IPS-15b (cell line): ENCODE measurements around the gene FBXO31.

ENCODE experiments used
- H3K27me3 ChIP-seq: one replicate; pipeline ENCODE4 v1.6.1; 2013; ENCODE audit warnings: low read length; ENCODE audit not compliant: control insufficient read depth, insufficient read depth
- H3K36me3 ChIP-seq: one replicate; pipeline ENCODE4 v1.6.1; 2013; ENCODE audit warnings: low read length; ENCODE audit not compliant: control insufficient read depth, insufficient read depth
- H3K4me1 ChIP-seq: one replicate; pipeline ENCODE4 v1.6.1; 2013; ENCODE audit warnings: mild to moderate bottlenecking, low read length; ENCODE audit not compliant: control insufficient read depth, insufficient read depth
- H3K4me3 ChIP-seq: one replicate; pipeline ENCODE4 v1.5.1; 2013; ENCODE audit warnings: low read depth, low read length
- H3K9ac ChIP-seq: one replicate; pipeline ENCODE4 v1.6.1; 2013; ENCODE audit warnings: low read depth, mild to moderate bottlenecking, low read length
- H3K9me3 ChIP-seq: one replicate; pipeline ENCODE4 v1.6.1; 2013; ENCODE audit warnings: mild to moderate bottlenecking, low read length; ENCODE audit not compliant: control insufficient read depth, insufficient read depth

FBXO31 gene

GRCh38 chr16:87383505-87384161 is at the start of gene FBXO31:
TSS of gene FBXO31 (minus strand) at chr16:87383776. CDS start at chr16:87383744, 32 bp downstream.
- H3K4me1 ChIP-seq = peaks cover 4% of the 10 kb centered on the region
- no peaks in the 10 kb centered on the region for H3K9me3 ChIP-seq
- H3K4me3 ChIP-seq = peak within 1 kb of the TSS; percentile 78
- H3K27me3 ChIP-seq = no peaks in the 10 kb centered on the region
- H3K9ac ChIP-seq = peak within 1 kb of the TSS; percentile 79
- H3K36me3 ChIP-seq = no peaks in the 10 kb centered on the region

- H3K9ac ChIP-seq = no peak overlapping the region
- peaks cover 7% of the 10 kb centered on the region for H3K36me3 ChIP-seq
- H3K4me3 ChIP-seq = no peak overlapping the region
- no peaks in the 10 kb centered on the region for H3K9me3 ChIP-seq
- no peaks in the 10 kb centered on the region for H3K27me3 ChIP-seq
- no peaks in the 10 kb centered on the region for H3K4me1 ChIP-seq
Observed at GRCh38 chr16:87432330-87432915, 48.8 kb upstream of the FBXO31 start.

GRCh38 chr16:87431926-87432325 is 48.4 kb upstream of the FBXO31 start:
- peaks cover 7% of the 10 kb centered on the region for H3K36me3 ChIP-seq
- H3K27me3 ChIP-seq = no peaks in the 10 kb centered on the region
- no peak overlapping the region for H3K9ac ChIP-seq
- H3K4me1 ChIP-seq = peaks cover 2% of the 10 kb centered on the region
- no peak overlapping the region for H3K4me3 ChIP-seq
- H3K9me3 ChIP-seq = no peaks in the 10 kb centered on the region

GRCh38 chr16:87426423-87427215 is 43.0 kb upstream of the FBXO31 start:
- H3K36me3 ChIP-seq = peaks cover 7% of the 10 kb centered on the region
- H3K27me3 ChIP-seq = no peaks in the 10 kb centered on the region
- H3K9me3 ChIP-seq = no peaks in the 10 kb centered on the region
- peaks cover 8% of the 10 kb centered on the region for H3K4me1 ChIP-seq
- H3K9ac ChIP-seq = peak overlapping the region; percentile 26
- H3K4me3 ChIP-seq = no peak overlapping the region

- H3K4me3 ChIP-seq = no peak overlapping the region
- no peak overlapping the region for H3K9ac ChIP-seq
- peaks cover 8% of the 10 kb centered on the region for H3K4me1 ChIP-seq
- H3K27me3 ChIP-seq = no peaks in the 10 kb centered on the region
- H3K36me3 ChIP-seq = peaks cover 7% of the 10 kb centered on the region
- H3K9me3 ChIP-seq = no peaks in the 10 kb centered on the region
Observed at GRCh38 chr16:87425941-87426340, 42.4 kb upstream of the FBXO31 start.

- H3K36me3 ChIP-seq = peaks cover 17% of the 10 kb centered on the region
- peaks cover 8% of the 10 kb centered on the region for H3K4me1 ChIP-seq
- H3K4me3 ChIP-seq = no peak overlapping the region
- no peak overlapping the region for H3K9ac ChIP-seq
- H3K27me3 ChIP-seq = no peaks in the 10 kb centered on the region
- no peaks in the 10 kb centered on the region for H3K9me3 ChIP-seq
Observed at GRCh38 chr16:87424266-87424665, 40.7 kb upstream of the FBXO31 start.

GRCh38 chr16:87423429-87423828 is 39.9 kb upstream of the FBXO31 start:
- no peak overlapping the region for H3K9ac ChIP-seq
- peaks cover 8% of the 10 kb centered on the region for H3K4me1 ChIP-seq
- H3K27me3 ChIP-seq = no peaks in the 10 kb centered on the region
- H3K9me3 ChIP-seq = no peaks in the 10 kb centered on the region
- peaks cover 17% of the 10 kb centered on the region for H3K36me3 ChIP-seq
- no peak overlapping the region for H3K4me3 ChIP-seq

GRCh38 chr16:87422106-87422505 is 38.5 kb upstream of the FBXO31 start:
- peaks cover 8% of the 10 kb centered on the region for H3K4me1 ChIP-seq
- H3K4me3 ChIP-seq = no peak overlapping the region
- no peak overlapping the region for H3K9ac ChIP-seq
- H3K9me3 ChIP-seq = no peaks in the 10 kb centered on the region
- peaks cover 22% of the 10 kb centered on the region for H3K36me3 ChIP-seq
- H3K27me3 ChIP-seq = no peaks in the 10 kb centered on the region

- Histone ChIP-seq H3K36me3 (peaks cover 27% of the 10 kb centered on the region), H3K9me3 (no peaks in the 10 kb centered on the region)
Observed at GRCh38 chr16:87421003-87421912, 37.7 kb upstream of the FBXO31 start.

GRCh38 chr16:87420026-87421002 is 36.7 kb upstream of the FBXO31 start:
- Histone ChIP-seq H3K4me1 (no peaks in the 10 kb centered on the region), H3K9me3 (no peaks in the 10 kb centered on the region), H3K36me3 (peaks cover 30% of the 10 kb centered on the region), H3K4me3 (no peak overlapping the region), H3K9ac (no peak overlapping the region), H3K27me3 (no peaks in the 10 kb centered on the region)

More at GRCh38 chr16:87421003-87421912, 37.7 kb upstream of the FBXO31 start:
- Histone ChIP-seq H3K9ac (no peak overlapping the region), H3K4me1 (peaks cover 3% of the 10 kb centered on the region), H3K4me3 (no peak overlapping the region), H3K27me3 (no peaks in the 10 kb centered on the region)
